Prostate gland (tissue), 2 donors: ENCODE data around the gene TPP1.

ENCODE experiments used
- CTCF ChIP-seq, 4 experiments: fragments of 200-600 bp in 2 of 4; fragments of 450-650 bp in 2 of 4; sonication (generic) in 2 of 4; IDR thresholded peaks; 1 replicate in 3 of 4; 2 replicates in 1 of 4; pipeline ENCODE4 v1.5.1; 2016 to 2019; ENCODE audit warnings: antibody characterized with exemption in 4 of 4, mild to moderate bottlenecking in 2 of 4, moderate library complexity in 2 of 4
- POLR2A ChIP-seq: fragments of 450-650 bp; IDR thresholded peaks from one replicate; pipeline ENCODE4 v1.6.1; 2016; ENCODE audit warnings: antibody characterized with exemption, mild to moderate bottlenecking
- POLR2AphosphoS5 ChIP-seq: sonication (generic); formaldehyde crosslinking; IDR thresholded peaks from one replicate; pipeline ENCODE4 v1.6.1; 2017; ENCODE audit warnings: antibody characterized with exemption

DNA sequence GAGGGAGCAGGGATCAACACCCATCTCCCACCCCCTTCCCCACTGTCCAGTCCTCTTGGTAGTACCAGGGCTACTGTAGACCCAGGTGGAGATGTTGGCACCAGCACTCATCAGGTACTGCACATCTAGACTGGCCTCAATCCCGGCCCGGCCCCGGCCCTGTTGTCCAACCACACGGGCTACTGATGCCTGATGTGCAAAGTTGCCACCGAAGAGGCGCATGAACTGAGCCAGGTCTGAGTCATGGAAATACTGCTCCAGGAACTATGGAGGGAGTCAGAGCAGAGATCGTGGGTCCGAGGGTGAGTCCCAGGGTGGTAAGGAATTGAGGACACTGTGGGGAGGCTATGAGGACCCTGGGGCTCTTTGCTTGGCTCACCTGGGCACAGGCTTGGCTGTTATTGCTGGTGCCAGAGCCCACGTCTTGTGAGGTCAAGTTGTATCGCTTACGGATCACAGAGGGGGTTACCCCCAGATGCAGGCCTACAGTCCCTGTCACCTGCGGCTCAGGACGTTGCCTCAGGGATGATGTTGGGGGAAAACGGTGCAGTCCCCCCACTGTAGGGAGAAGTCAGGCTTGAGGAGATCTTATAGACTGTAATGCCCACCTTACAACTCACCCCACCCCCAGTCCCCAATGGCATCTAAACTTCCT, 2.5 kb downstream of the TPP1 start:
- TF ChIP-seq CTCF (IDR thresholded peaks at IDR 0.05) = no peak
- no peak for TF ChIP-seq POLR2A
- TF ChIP-seq POLR2AphosphoS5 = no peak
